NB4 (cell line): ENCODE measurements around the gene RPN2.

Experiments used
- CTCF ChIP-seq: IDR thresholded peaks from one replicate; pipeline ENCODE4 v1.5.1; 2012; ENCODE audit warnings: low read depth, low read length
- POLR2A ChIP-seq: IDR thresholded peaks from 2 replicates; pipeline ENCODE4 v1.6.1; 2011; ENCODE audit warnings: mild to moderate bottlenecking; ENCODE audit not compliant: insufficient read length; ENCODE audit errors: extremely low read depth

DNA sequence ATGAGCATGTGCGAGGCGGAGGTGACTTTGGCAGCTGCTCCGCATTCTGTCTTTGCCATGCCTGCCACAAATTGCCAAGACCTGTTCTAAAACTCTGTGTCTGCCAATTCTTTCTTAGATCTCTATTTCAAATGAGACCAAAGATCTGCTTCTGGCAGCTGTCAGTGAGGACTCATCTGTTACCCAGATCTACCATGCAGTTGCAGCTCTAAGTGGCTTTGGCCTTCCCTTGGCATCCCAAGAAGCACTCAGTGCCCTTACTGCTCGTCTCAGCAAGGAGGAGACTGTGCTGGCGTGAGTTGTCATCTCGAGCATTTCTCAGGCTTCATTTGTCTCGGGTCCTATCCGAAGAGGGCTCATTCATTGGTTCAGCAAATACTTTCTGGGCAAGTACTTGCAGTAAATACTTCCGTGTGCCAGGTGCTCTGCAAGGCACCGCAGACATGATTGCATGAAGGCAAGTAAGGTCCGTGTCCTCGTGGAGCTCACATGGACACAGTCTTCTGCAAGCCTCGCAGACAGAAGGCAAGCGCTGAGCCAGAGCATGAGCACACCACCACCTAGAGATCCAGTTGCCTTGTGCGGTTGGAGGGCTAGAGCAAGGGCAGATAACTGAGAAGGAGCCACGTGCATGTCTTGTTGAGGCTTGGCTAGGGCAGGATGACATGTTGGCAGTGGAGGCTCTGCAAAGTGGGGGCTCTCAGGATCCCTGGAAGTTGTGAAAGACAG, 20.0 kb downstream of the RPN2 start:
- TF ChIP-seq POLR2A (no peak), CTCF (no peak)
